Germinal center (tissue), 1 donor: Measurements from ENCODE around the gene PARD3.

ENCODE experiments used
- DNase-seq: peaks from one replicate; pipeline ENCODE4 v3.0.0; 2012; ENCODE audit warnings: mixed read lengths, low spot score

Gene PARD3

DNA sequence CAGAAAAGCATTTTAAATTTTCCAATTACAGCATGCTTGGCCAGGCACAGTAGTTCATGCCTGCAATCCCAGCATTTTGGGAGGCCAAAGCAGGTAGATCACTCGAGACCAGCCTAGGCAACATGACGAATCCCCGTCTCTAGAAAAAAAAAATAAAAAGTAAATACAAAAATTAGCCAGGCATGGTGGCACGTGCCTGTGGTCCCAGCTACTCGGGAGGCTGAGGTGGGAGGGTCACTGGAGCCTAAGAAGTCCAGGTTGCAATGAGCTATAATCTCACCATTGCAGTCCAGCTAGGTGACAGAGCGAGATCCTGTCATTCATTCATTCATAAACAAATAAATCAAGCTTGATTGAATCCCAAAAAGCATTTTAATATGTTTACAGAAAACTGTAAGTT, 234.9 kb downstream of the PARD3 start:
- DNase-seq = no peak

DNA sequence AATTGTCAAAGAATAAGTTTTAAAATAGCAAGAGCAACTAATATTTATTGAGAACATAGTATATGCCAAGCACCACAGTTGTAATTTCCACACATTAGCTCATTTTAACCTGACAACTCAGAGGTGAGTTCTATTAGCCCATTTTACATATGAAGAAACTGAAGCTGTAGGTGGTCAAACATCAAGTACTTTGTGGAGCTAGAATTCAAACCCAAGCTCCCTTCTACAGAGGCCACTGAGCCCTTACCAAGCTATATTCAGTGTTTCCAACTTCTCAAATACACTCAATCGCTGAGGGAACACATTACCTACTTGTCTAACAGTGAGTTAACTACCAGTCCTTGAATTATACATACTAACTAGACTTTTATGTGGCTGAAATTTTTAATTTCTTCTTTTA, 236.6 kb downstream of the PARD3 start:
- no peak for DNase-seq

DNA sequence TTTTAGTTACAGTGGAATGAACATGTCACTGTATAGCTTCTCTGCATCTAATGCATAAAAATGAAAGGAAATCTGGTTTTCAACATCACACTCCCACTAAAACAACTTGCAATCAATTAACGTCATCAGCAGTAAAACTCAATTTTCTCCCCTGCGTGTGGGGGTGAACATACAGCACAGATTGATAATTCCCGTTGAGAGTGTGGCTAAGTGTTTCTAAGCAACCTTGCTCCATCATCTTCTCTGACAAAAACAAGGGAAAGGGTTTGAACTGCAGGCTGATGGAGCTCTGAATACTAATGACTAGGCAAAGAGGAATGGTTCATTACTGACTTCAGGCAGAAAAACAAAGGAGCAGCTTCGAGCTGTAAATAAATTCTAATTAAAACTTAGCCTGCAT, 238.3 kb downstream of the PARD3 start:
- DNase-seq = no peak

DNA sequence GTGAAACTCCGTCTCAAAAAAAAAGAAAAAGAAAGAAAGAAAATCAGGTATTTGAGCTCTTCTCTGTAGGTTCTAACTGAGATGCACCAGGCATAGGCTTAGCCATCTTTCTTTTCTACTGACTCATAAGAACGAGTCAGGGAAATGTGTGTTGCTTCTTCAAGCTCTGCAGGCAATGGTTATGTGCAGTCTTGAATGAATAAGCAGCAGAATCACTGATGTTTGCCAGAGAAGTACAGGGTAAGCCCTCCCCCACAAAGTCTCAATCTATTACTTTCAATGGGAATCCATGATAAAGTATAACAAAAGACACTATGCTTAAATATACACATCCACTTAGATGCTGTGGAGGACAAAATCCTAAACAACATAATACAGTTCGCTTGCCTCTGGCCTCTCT, 239.2 kb downstream of the PARD3 start:
- no peak for DNase-seq

DNA sequence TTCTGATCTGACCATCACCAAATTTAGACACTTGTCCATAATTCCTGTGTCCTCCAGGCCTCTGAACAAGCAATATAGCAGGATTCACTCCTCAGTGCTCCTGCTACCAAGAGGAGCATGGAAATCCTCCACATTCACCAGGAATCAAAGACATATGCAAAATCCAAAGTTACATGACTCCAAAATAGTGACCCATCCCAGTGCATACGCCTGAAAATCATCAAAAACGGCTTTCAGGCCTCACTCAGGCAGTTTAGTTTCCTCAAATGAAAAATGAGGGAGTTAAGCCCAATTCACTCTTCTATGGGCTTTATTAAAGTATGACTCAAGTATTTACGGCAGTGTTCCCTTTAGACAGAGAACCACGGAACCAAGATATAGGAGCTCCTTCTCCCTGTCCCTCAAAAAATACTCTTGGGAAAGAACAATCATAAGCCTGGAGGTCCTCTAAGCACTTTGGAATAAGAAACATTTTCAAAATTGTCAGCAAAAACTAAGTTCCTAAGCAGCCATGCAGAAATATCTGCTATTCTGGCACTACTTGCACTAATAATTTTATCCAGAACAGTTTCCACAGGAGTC, 240.7 kb downstream of the PARD3 start:
- DNase-seq = no peak

DNA sequence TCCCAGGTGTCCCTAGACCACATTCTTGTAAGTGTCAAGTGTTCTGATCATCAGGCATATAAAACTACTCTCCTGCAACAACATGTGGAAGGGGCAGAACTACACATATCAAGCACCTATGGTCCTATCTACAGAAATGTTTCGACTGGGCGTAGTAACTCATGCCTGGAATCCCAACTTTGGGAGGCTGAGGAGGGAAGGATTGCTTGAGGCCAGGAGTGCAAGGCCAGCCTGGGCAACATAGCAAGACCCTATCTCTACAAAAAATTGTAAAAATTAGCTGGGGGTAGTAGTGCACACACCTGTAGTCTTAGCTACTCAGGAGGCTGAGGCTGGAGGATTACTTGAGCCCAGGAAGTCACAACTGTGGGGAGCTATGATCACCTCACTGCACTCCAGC, 244.2 kb downstream of the PARD3 start:
- DNase-seq = no peak

DNA sequence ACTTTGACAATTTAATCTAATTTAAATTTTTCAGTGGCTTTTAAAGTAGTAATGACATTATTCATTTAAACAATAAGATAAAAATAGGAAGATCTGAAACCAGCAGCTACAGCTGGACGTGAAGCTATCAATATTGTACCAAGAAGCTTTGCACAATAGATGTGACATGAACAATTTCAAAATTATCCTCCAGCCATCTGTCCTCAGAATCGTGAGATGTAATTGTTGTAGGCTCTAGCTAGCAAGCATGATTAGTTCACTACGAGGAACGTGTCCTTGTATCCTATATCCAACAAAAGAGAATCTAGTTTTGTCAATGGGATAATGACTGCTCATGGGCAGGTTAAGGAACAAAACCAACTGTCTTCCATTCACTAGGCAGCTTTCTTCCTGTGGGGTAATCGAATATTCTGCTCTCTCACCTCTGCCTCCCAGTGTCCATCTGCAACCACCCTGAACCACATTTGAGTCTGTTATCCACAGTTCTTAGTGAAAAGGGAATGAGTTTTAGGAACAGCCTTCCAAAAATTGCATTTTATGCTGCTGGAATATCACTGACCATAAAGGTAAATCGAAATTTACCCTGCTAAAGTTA, 247.3 kb downstream of the PARD3 start:
- DNase-seq = no peak

DNA sequence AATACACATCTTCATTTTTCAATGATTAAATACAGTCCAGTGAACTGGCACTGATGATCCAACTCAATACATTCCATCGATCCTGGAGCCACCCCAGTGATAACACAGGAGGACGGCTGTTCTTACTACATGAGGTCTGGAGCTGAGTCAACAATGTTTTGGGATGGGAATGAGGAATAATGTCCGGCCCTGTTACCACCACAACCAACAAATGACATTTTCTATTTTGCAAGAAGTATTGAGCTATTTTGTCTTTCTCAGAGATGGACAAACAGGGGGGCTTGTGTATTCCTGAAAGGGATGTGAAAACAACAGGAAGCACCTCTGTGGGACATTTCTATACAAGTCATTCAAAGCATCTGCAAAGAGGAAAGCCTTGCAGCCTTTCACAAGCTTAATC, 249.2 kb downstream of the PARD3 start:
- DNase-seq = no peak

DNA sequence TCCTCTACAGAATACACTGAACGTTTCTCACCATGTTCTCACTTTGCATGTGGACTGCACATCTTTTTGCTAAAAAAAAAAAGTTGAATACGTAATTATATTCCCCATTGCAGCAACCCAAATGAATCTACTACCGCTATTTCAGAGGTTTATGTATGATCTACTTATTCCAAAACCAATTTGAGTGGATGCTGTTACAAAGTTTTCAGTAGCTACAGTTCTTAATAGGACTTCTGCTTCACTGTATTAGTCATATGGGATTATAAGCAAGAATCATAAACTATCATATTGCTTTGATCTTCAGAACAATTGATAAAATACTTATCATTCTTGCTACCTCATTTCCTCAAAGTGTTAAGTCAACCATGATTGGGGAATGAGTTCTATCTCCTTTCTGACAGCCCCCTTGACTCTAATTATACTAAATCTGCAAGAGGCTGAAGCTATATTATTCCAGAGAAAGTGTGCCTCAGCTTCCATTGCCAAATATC, 257.0 kb downstream of the PARD3 start:
- no peak for DNase-seq

DNA sequence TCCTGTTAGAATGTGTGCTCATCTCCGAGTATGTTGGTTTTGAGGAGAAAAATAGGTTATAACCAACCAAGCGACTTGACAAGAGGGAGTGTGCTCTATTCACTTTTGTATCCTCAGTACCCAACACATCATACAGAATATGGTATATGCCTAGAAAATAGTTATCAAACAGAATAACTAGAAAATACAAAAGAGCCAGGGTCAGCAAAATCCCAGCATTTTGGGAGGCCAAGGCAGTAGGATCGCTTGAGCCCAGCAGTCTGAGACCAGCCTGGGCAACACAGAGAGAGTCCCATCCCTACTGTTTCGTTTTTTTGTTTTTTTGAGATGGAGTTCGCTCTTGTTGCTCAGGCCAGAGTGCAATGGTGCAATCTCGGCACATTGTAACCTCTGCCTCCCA, 257.9 kb downstream of the PARD3 start:
- no peak for DNase-seq

DNA sequence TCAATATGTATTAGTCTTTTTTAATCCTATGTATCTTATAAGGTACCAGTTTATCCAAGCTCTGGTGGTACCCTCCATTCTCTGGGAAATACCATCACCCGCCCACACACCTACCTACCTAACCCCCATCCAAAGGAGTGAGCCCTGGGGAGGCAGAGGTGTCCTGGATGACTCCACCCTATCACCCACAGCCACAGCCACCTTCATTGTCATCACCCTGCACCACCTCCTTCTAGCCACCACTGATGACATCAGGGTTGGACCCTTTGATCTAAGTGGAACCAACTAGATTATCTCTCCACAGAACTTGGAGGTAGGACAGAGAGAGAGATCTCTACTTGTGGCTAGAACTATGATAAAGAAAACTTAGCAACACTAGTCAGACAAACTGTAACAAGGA, 259.4 kb downstream of the PARD3 start:
- DNase-seq = no peak

DNA sequence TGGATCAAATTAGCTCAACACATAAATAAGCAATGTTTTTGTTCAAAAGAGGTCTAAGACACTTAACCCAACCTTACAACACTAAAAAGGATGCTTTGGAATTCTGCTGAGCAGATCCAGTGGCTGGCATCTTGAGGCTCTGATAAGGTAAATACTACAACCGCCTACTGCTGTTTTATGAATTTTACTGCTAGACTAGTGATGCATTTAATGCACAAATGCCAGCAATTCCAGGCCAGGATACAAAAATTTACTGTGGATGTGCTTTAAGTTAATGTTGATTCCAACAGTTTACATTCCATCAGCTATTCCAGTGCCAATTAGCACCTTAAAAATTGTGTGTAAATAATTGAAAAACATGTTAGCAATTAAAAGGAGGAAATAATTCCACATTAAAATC, 261.3 kb downstream of the PARD3 start:
- DNase-seq = no peak

DNA sequence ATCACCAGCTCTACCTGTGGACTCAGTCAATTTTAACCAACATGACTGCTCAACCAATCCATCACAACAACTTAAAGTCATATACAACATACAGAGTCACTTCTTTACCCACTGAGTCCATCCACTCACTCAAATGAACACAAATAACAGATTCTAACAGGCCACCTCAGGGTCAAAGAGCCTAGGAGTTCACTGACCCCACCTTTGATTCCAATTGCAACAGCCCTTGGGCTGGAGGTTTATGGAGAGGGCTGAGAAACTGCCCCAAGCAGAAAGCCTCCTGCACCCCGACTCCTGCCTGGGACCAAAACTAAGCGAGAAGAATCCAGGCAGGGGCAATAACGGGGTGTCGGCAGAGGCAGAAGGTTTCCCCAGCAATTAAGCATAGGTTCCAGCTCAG, 263.8 kb downstream of the PARD3 start:
- no peak for DNase-seq

DNA sequence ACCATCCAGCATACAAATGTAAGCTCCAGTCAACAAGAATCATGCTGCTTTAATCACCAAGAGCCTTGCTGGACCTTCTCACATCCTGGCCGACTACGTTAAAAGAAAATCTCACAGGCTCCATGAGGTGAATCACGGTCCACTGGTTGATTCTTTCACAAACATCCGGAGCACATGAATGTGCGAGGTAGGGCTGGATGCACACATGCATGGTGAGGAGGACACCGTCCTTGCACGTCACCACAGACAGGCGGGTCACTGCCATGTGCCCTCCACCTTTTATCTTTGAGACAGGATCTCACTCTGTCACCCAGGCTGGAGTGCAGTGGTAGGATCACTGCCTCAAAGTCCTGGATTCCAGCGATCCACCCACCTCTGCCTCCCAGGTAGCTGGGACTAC, 265.1 kb downstream of the PARD3 start:
- DNase-seq = no peak

DNA sequence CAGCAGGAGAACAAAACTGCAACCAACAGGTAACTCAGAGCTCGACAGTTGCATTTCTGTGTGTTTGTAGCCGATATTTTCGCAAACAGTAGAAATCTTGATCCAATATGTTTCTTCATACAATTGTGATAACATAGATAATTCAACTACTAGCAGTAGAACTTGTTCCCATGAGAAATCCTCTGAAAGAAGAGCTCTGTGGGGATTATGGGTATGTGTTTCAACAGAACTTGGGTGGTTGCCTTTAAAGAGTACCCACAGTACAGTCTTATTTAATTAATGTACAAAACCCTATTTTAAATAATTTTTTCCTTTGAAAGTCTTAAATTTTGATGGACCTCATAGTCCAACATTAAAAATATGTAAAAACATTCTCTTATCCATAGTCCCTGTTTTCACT, 266.1 kb downstream of the PARD3 start:
- DNase-seq = no peak

DNA sequence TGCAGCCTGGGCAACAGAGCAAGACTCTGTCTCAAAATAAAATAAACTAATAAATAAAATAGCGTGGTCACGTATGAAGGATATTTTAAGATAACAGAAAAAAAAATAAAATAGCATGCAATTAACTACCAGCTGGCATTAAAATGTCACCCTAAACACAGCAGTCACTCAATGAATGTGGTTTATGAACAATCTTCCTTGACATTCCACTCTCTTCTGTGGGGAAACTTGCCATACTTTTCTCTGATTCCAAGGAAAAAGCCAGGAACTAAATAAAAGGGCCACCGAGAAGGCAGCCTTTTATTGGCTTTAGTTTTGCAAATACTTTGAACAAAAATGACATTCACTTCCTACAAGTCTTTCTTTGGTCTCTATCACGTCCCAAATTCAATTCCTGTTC, 266.6 kb downstream of the PARD3 start:
- DNase-seq = no peak

DNA sequence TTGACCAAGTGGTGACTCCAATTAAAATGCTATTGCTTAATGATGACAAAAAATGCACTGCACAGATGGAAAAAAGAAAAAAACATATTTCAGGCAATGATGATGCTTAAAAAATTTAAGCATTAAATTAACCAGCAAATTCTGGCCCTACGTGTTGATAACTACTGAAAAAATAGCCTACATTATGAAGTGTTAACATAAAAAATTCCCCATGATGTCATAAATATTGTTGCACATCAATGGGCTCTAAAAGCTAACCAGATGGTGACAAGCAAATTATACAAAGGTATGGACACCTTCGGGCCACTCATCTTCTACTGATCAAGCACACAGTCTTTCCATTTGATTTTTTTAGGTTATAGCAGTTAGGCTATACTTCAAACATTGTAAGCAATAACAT, 267.4 kb downstream of the PARD3 start:
- no peak for DNase-seq

DNA sequence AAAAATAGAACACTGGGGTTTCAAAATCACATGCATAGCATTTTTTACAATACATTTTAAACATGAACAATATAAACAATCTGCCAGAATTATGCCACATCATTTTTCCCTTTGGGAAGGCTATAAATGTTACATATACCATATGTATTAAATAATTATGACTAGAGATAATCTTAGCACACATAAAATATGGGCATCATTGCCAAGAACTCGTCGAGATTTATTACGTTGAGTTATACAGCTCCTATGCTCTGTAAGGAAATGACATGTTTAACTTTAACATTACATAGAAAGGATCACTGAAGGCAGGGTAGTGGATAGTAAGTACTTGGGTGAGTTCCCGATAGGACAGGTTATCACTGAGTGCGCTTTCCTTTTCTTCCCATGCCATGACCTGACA, 267.8 kb downstream of the PARD3 start:
- DNase-seq = no peak

DNA sequence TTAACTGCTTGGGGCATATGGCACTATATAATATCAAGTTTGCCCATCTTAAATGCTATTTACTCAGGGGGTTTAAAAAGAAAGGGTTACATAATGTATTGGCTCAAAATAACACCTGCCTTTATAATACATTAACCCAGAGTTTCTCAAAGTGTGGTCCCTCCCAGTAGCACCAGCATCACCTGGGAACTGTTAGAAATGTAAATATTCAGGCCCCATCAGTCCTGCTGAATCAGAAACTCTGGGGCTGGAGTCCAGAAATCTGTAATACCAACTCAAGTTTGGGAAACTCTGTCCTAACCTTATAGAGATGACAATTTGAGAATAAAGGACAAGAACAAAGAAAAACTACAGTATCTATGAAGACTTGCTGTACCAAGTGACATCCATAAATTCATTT, 270.7 kb downstream of the PARD3 start:
- no peak for DNase-seq

DNA sequence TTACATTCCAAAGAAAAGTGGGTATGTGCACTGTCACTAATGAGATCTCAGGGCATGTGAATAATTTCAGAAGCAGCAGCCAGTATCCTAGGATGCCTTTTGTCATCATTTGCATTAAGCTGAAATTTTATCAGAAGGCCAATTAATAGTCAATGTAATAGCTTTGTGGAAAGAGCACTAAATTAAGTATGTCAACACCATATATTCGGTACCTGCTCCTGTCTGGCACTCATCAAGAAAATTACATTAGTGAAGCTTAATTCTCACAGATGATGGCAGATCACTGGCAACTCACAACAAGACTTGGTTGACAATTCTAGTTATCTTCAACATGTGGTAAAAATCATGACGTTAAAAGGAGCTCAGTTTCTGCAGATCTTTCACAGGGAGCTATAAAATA, 271.4 kb downstream of the PARD3 start:
- no peak for DNase-seq

DNA sequence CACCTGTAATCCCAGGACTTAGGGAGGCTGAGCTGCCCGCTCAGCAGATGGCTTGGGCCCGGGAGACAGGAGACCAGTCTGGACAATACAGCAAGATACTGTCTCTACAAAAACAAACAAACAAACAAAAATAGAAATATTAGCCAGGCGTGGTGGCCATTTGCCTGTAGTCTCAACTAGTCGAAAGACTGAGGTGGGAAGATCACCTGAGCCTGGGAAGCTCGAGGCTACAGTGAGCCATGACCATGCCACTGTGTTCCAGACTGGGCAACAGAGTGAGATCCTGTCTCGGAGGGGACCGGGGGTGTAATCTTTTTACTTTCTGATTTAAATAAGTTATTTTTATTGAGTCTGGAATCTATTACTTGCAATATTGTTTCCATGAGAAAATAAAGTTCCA, 274.6 kb downstream of the PARD3 start:
- no peak for DNase-seq

DNA sequence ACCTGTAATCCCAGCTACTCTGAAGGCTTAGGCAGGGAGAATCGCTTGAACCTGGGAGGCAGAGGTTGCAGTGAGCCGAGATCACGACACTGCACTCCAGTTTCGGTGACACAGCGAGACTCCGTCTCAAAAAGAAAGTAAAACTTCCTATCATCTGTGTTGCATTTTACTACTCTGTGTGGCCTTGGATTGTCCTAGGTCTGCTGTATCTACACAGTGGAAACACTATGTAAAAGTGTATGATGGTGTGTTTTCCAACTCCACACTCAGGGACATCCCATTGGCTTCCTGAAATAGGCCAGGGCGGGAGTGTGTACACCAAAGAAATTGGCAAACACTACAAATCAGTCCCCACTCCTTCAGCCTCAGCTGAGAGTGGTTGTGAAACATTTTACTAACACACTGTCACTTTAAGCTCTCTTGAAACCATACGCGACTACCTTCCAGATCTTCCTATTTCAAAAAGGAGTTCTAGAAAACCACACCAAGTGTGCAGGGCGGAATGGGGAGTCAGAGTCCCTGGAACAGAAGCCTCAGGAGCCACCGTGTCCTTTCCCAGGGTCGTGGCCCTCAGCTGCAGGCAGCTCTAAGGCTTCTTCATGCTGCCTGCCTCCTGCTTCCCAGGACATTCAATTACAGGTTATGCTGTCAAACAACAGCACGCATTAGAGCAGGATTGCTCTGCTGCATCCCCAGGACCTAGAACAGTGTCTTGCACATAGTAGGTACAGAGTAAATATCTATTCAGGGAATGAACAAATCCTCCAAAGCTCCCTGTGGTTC, 275.4 kb downstream of the PARD3 start:
- no peak for DNase-seq

DNA sequence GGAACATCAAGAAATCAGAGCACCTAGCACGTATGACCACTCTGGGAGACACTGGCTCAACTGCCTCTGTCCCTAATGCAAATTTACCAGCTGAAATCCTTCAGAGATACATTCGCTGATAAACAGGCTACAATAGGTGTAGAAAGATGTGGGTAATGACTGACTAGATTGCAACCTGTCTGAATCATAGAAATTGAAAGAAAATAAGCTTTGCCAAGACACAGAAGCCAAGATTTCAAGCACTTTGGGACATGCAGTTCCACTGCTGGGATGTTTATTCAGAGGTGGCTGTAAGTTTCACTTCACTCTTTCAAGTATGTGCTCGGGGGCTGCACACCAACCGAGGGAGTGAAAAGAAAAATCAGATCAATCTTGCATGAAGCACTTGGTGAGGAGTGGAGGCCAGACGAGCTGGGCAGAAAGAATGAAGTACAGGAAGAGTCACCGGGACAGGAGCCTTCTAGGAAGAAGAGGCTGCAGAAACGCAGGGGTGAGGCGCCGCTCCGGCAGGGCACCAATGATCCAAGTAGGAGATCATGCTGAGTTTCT, 276.7 kb downstream of the PARD3 start:
- peak; percentile 21 for DNase-seq
